Peyer's patch (tissue), 4 donors: ENCODE results near the gene TP53I11. TPM values are rescaled to one million over a fixed set of nuclear protein-coding genes. Genes with fewer than 3 reads are reported as not detected.

Experiments
- DNase-seq, 3 donors: peaks; one replicate each; pipeline ENCODE4 v3.0.0-alpha.2; 2017 to 2019
- H3K27ac ChIP-seq, 4 donors: fragments of 200-600 bp; sonication (generic); one replicate each; pipeline ENCODE4 v1.5.1; 2016 to 2019
- H3K27me3 ChIP-seq, 2 donors: fragments of 200-600 bp; sonication (generic); one replicate each; pipeline ENCODE4 v1.5.1; 2019
- H3K36me3 ChIP-seq, 3 donors: fragments of 200-600 bp; sonication (generic); one replicate each; pipeline ENCODE4 v1.5.1; 2016 to 2019
- H3K4me1 ChIP-seq, 4 donors: fragments of 200-600 bp; sonication (generic); one replicate each; pipeline ENCODE4 v1.5.1; 2016 to 2019
- H3K4me3 ChIP-seq, 4 donors: fragments of 200-600 bp; sonication (generic); 1 replicate in 3 of 4; 2 replicates in 1 of 4; pipeline ENCODE4 v1.5.1; 2016 to 2019; ENCODE audit warnings: mild to moderate bottlenecking in 1 of 4
- H3K9me3 ChIP-seq, 4 donors: fragments of 200-600 bp; sonication (generic); one replicate each; pipeline ENCODE4 v1.5.1; 2016 to 2019; ENCODE audit warnings: mild to moderate bottlenecking in 1 of 4
- CTCF ChIP-seq, 6 experiments: fragments of 450-650 bp in 4 of 6; fragments of 200-600 bp in 2 of 6; sonication (generic) in 1 of 6; IDR thresholded peaks; one replicate each; pipeline ENCODE4 v1.5.1; 2017 to 2019; ENCODE audit warnings: antibody characterized with exemption in 6 of 6, mild to moderate bottlenecking in 3 of 6, moderate library complexity in 1 of 6
- POLR2A ChIP-seq, 2 donors: fragments of 450-650 bp; IDR thresholded peaks; one replicate each; pipeline ENCODE4 v1.5.1; 2017; ENCODE audit warnings: antibody characterized with exemption in 2 of 2, mild to moderate bottlenecking in 2 of 2, moderate library complexity in 2 of 2
- total RNA-seq, 4 donors: library from RNA; depleted of rRNA; stranded (reverse); fragments of >200 nt; gene quantifications; one replicate each; pipeline ENCODE4 v1.1.0, GENCODE V29; 2016

TP53I11 gene
- total RNA-seq, 4 donors from 2014 or later = 48.0 to 152 (median 69.9) TPM

DNA sequence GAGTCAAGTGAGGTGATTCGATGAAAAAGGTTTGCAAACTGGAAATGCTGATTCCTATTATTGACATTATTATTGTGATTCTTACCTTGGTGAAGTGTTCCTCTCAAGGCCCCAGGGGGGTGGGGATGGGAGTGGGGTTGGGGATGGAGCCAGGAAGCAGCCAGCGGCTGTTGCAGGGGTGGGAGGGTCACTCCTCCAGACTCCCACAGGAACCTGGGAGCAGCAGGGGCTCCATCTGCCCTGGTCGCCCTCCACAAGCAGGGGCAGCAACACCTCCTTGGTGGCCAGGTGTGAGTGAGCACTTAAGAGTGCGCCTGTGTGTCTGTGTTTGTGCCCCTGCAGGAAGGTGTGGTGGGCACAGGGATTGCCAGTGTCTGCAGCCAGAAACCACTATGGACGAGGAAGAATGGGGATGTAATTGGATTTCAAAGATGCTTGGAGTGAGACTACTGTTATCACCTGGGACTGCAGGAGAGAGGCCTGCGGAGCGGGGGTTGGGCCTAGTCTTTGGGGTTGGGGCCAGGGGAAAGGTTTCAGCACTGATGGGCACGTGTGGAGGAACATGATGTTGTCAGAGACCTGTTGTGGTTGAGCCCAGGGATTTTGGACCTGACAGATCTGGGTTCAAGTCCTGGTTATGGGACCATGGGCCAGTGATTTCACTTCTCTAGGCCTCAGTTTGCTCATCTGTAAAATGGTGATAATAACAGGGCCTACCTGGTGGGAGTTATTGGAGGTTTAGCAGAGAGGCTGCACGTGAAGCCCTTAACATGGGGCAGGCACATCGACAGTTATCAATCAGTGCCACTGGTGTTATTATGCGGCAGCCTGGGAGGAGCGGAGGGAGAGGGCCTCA, 3.6 kb upstream of the TP53I11 start:
- no peak overlapping the region for H3K4me3 ChIP-seq
- no peaks in the 10 kb centered on the region for H3K9me3 ChIP-seq
- H3K36me3 ChIP-seq = no peaks in the 10 kb centered on the region
- peaks cover 0 to 71% (median 3%) of the 10 kb centered on the region in 4 donors for H3K4me1 ChIP-seq
- no peaks in the 10 kb centered on the region for H3K27me3 ChIP-seq
- no peak for TF ChIP-seq CTCF (IDR thresholded peaks at IDR 0.05)
- DNase-seq = no peak
- H3K27ac ChIP-seq = peak overlapping the region in 3 of 4 donors; percentile 51 to 66 (median 56)

GRCh38 chr11:44952500-44953260, 2.0 kb upstream of the TP53I11 start:
- Histone ChIP-seq H3K4me3 (no peak overlapping the region), H3K9me3 (no peaks in the 10 kb centered on the region), H3K27me3 (no peaks in the 10 kb centered on the region), H3K36me3 (no peaks in the 10 kb centered on the region), H3K27ac (peak overlapping the region in 2 of 4 donors; percentile 93), H3K4me1 (peaks cover 0 to 58% (median 3%) of the 10 kb centered on the region in 4 donors)
- TF ChIP-seq POLR2A (IDR thresholded peaks at IDR 0.05) (no peak), CTCF (IDR thresholded peaks at IDR 0.05) (no peak)
- no peak for DNase-seq

- H3K4me1 ChIP-seq = peaks cover 0 to 52% (median 3%) of the 10 kb centered on the region in 4 donors
- H3K27ac ChIP-seq = peak overlapping the region in 2 of 4 donors; percentile 93
- peak in 1 of 3 donors; percentile 69 for DNase-seq
- TF ChIP-seq POLR2A (IDR thresholded peaks at IDR 0.05) = no peak
- no peak for TF ChIP-seq CTCF (IDR thresholded peaks at IDR 0.05)
- no peaks in the 10 kb centered on the region for H3K27me3 ChIP-seq
- H3K36me3 ChIP-seq = no peaks in the 10 kb centered on the region
- H3K9me3 ChIP-seq = no peaks in the 10 kb centered on the region
- H3K4me3 ChIP-seq = no peak overlapping the region
Observed at GRCh38 chr11:44952082-44952481, 1.4 kb upstream of the TP53I11 start.

DNA sequence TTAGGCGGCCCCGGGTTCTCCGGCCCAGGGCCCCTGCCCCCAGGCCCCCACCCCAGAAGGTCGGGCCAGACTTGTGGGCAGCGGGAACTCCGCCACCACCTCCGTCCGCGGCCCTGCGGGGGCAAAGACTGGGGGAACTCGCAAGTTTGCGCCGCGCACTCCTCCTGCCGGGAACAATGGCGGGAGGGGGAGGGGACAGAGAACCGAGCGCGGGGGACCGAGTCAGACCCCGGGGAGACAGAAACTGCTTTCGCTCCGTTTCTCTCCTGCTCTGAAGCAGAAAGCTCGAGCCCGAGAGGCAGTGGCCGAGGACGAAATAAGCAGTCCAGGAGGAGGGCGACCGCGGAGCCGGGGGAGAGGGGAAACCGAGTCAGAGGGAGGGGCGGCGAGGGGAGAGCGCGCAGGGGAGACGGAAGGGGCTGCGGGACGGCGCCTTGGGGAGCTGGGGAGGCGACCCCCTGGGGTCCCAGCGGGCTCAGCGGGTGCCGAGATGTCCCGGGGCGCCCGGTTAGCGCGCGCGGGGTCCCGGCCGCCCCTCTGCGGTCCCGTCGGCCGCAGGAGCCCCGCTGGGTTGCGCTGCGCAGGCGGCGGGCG, 555 bp downstream of the TP53I11 start:
- Histone ChIP-seq H3K27me3 (no peaks in the 10 kb centered on the region), H3K36me3 (no peaks in the 10 kb centered on the region), H3K4me3 (peak overlapping the region; percentile 78 to 91 (median 86)), H3K4me1 (peaks cover 0 to 34% (median 3%) of the 10 kb centered on the region in 4 donors), H3K9me3 (no peaks in the 10 kb centered on the region), H3K27ac (peak overlapping the region; percentile 85 to 93 (median 90))
- TF ChIP-seq POLR2A (IDR thresholded peaks at IDR 0.05) = no peak
- peak; percentile 46 to 67 (median 60) for DNase-seq

- TF ChIP-seq POLR2A (IDR thresholded peaks at IDR 0.05) (peak in 1 of 2 donors; percentile 9), CTCF (IDR thresholded peaks at IDR 0.05) (peak; percentile 41 to 52 (median 50))
- DNase-seq = peak; percentile 47 to 75 (median 65)
- peak overlapping the region; percentile 85 to 93 (median 90) for H3K27ac ChIP-seq
Observed at GRCh38 chr11:44949160-44950030, 1.3 kb downstream of the TP53I11 start.

More at GRCh38 chr11:44949160-44950030, 1.3 kb downstream of the TP53I11 start:
- no peaks in the 10 kb centered on the region for H3K27me3 ChIP-seq
- H3K4me3 ChIP-seq = peak overlapping the region; percentile 78 to 91 (median 86)
- no peaks in the 10 kb centered on the region for H3K9me3 ChIP-seq
- no peaks in the 10 kb centered on the region for H3K36me3 ChIP-seq
- peaks cover 0 to 28% (median 3%) of the 10 kb centered on the region in 4 donors for H3K4me1 ChIP-seq
